Ishikawa (cell line): Measurements from ENCODE around the gene GPT2.

Experiments
- CEBPB ChIP-seq: IDR thresholded peaks from 2 replicates; pipeline ENCODE4 v1.6.1; 2012
- CREB1 ChIP-seq: IDR thresholded peaks from 2 replicates; pipeline ENCODE4 v1.6.1; 2012; ENCODE audit warnings: low read depth
- EGR1 ChIP-seq: IDR thresholded peaks from 2 replicates; pipeline ENCODE4 v1.6.1; 2012
- EP300 ChIP-seq: IDR thresholded peaks from 2 replicates; pipeline ENCODE4 v1.6.1; 2012; ENCODE audit warnings: borderline replicate concordance
- FOXM1 ChIP-seq: IDR thresholded peaks from 2 replicates; pipeline ENCODE4 v1.6.1; 2012; ENCODE audit warnings: low read depth, borderline replicate concordance
- NFIC ChIP-seq: IDR thresholded peaks from 2 replicates; pipeline ENCODE4 v1.6.1; 2012
- RAD21 ChIP-seq: IDR thresholded peaks from 2 replicates; pipeline ENCODE4 v1.6.1; 2012; ENCODE audit warnings: low read depth
- TAF1 ChIP-seq: IDR thresholded peaks from 2 replicates; pipeline ENCODE4 v1.6.1; 2012; ENCODE audit warnings: low read depth, mild to moderate bottlenecking
- TCF12 ChIP-seq: IDR thresholded peaks from 2 replicates; pipeline ENCODE4 v1.6.1; 2012; ENCODE audit warnings: low read depth
- TEAD4 ChIP-seq: IDR thresholded peaks from 2 replicates; pipeline ENCODE4 v1.6.1; 2012
- YY1 ChIP-seq: IDR thresholded peaks from 2 replicates; pipeline ENCODE4 v1.6.1; 2012; ENCODE audit warnings: low read depth
- ZBTB7A ChIP-seq: IDR thresholded peaks from 2 replicates; pipeline ENCODE4 v1.6.1; 2012; ENCODE audit warnings: low read depth
- TF ChIP-seq, protein P1 (sequence below): IDR thresholded peaks from 2 replicates; pipeline ENCODE4 v1.6.1; 2012; ENCODE audit warnings: low read depth, mild to moderate bottlenecking
- TF ChIP-seq, protein P2 (sequence below): IDR thresholded peaks from 2 replicates; pipeline ENCODE4 v1.6.1; 2012
- TF ChIP-seq, protein P3 (sequence below): IDR thresholded peaks from 2 replicates; pipeline ENCODE4 v1.6.1; 2012

Gene GPT2

DNA sequence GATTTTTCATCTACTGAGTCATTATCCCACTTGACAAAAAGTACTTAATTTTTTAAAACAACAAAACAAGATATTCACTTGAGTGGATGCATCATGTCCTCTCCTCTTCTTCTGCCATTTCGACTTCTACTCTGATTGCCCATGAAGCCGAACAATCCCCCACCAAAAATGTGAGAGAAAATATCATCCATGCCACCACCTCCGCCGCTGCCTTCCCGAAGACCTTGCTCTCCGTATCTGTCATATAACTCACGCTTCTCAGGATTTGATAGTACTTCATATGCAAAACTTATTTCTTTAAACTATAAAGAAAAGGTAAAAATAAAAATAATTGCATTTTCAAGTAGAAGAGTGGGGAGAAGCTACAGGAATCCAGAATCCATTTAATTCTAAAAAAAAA, 87.1 kb downstream of the GPT2 start:
- no peak for TF ChIP-seq NFIC
- TF ChIP-seq TEAD4, result no peak
- TF ChIP-seq YY1, result no peak
- no peak for TF ChIP-seq CREB1
- TF ChIP-seq CEBPB, result no peak
- TF ChIP-seq FOXM1, result no peak
- TF ChIP-seq RAD21, result no peak
- TF ChIP-seq, protein P1, sequence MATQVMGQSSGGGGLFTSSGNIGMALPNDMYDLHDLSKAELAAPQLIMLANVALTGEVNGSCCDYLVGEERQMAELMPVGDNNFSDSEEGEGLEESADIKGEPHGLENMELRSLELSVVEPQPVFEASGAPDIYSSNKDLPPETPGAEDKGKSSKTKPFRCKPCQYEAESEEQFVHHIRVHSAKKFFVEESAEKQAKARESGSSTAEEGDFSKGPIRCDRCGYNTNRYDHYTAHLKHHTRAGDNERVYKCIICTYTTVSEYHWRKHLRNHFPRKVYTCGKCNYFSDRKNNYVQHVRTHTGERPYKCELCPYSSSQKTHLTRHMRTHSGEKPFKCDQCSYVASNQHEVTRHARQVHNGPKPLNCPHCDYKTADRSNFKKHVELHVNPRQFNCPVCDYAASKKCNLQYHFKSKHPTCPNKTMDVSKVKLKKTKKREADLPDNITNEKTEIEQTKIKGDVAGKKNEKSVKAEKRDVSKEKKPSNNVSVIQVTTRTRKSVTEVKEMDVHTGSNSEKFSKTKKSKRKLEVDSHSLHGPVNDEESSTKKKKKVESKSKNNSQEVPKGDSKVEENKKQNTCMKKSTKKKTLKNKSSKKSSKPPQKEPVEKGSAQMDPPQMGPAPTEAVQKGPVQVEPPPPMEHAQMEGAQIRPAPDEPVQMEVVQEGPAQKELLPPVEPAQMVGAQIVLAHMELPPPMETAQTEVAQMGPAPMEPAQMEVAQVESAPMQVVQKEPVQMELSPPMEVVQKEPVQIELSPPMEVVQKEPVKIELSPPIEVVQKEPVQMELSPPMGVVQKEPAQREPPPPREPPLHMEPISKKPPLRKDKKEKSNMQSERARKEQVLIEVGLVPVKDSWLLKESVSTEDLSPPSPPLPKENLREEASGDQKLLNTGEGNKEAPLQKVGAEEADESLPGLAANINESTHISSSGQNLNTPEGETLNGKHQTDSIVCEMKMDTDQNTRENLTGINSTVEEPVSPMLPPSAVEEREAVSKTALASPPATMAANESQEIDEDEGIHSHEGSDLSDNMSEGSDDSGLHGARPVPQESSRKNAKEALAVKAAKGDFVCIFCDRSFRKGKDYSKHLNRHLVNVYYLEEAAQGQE, result no peak
- TF ChIP-seq EGR1, result no peak
- no peak for TF ChIP-seq EP300
- TF ChIP-seq TAF1, result no peak

DNA sequence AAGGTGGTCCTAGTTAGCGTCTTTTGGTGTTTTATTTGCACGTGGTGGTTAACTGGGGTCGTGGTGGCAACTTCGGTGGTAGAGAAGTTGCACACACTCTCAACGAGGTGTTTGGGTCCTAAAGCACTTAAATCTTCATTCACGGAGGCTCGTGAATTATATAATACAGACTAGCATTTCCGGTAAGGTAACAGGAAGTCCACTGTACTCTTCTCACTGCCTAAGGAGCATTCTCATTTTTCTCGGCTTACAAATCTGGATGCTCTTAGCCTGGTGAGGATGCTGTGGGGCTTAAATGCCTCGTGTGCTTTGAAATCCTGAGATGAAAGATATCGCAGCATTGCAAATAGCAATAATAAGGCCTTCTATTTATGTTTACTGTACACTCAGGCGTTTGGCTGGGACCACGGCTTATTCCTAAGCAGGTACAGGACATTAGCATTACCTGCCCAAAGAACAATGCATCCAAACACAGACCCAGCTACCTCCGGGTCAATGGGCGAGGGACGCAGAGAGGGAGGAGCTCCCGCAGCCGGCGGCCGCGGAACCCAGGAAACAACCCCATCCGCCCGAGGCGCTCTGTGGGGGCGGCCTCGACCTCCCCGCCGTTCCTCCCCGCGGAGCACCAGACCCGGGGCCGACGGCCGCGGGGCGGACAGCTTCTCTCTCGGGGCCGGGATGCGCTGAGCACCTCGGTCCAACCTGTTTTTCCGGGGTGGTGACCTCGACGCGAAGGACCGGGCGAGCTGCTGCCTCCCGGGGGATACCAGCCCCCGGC, 88.5 kb downstream of the GPT2 start:
- TF ChIP-seq EGR1, result 0 out of 2 replicates have a peak, but pooled peaks have one; percentile 27
- TF ChIP-seq, protein P2, sequence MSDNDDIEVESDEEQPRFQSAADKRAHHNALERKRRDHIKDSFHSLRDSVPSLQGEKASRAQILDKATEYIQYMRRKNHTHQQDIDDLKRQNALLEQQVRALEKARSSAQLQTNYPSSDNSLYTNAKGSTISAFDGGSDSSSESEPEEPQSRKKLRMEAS, result no peak

DNA sequence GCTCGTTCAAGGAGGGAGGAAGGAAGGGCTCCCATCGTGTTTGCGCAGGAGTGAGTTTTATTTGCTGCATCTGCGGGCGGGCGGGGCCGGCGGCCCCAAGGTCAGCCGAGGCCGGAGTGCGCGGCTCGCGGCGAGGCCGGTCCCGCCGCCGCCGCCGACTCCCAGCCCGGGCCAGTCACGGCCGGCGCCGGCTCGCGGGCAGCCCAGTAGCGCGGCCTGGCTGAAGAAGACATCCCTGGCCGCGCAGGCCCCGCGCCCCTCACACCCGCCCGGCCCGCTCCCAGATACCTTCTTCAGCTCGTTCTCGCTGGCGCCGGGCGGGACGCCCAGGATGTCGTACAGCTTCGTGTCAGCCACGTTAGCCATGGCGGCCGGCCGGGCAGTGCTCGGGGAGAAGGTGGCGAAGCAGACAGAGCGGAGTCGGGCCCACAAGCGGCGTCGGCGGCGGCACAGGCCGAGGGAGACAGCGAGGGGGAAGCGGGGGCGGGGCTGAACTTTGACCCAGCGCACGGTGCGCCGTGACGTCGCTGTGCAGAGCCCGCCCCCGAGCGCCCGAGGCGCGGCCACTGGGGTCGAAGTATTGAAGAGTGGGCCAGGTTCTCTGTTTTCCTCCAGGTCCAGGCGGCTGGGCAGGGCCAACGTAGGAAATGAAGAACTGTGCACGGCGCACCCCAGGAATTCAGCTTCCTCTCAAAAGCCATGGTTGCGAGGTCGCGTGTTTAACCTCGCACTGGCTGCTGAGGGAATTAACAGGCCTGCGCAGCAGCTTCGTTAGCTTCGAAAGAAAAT, 89.2 kb downstream of the GPT2 start, which contains the start of gene DNAJA2:
Gene DNAJA2 (minus strand): TSS at position 468 of the 789 bp plus-strand sequence. CDS start 102 bp downstream, at position 366.
- TF ChIP-seq, protein P2, result peak; percentile 83
- no peak for TF ChIP-seq EP300
- no peak; the same call in 1 of the 2 replicates for TF ChIP-seq RAD21
- TF ChIP-seq FOXM1, result no peak
- peak; percentile 91 for TF ChIP-seq TAF1
- no peak for TF ChIP-seq CEBPB
- TF ChIP-seq TEAD4, result no peak
- TF ChIP-seq, protein P3, sequence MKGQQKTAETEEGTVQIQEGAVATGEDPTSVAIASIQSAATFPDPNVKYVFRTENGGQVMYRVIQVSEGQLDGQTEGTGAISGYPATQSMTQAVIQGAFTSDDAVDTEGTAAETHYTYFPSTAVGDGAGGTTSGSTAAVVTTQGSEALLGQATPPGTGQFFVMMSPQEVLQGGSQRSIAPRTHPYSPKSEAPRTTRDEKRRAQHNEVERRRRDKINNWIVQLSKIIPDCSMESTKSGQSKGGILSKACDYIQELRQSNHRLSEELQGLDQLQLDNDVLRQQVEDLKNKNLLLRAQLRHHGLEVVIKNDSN, result no peak; the same call in 1 of the 2 replicates
- TF ChIP-seq, protein P1, result 0 out of 2 replicates have a peak, but pooled peaks have one; percentile 19
- TF ChIP-seq YY1, result peak; percentile 51; the same call in 1 of the 2 replicates
- 0 out of 2 replicates have a peak, but pooled peaks have one; percentile 21 for TF ChIP-seq NFIC
- TF ChIP-seq CREB1, result peak; percentile 79
- no peak for TF ChIP-seq TCF12
- TF ChIP-seq EGR1, result peak; percentile 58
- TF ChIP-seq ZBTB7A, result no peak

DNA sequence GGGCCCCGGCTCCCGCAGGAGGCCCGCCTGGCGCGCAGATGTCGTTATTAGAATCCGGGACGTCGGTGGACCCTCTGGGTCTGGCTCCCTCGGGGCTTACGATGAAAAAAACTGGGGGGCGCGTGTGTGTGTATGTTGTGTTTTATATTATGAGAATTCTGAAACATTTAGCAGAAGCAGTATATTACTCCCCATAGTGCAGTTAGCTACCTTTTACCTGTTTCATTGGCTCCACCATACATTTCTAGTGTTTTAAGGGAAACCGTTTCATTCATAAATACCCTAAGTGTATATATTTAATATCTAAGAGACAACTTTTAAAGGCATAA, 89.8 kb downstream of the GPT2 start:
- no peak for TF ChIP-seq EGR1
- no peak for TF ChIP-seq EP300
- no peak for TF ChIP-seq YY1
- TF ChIP-seq, protein P2, result no peak; the same call in 1 of the 2 replicates
- TF ChIP-seq, protein P3, result no peak
- no peak for TF ChIP-seq FOXM1
- TF ChIP-seq TAF1, result no peak
- TF ChIP-seq CEBPB, result no peak
- TF ChIP-seq, protein P1, result no peak
